Osteoblast (primary cell): Measurements from ENCODE around the gene ANKRD13C. TPM values are rescaled to one million over a fixed set of nuclear protein-coding genes. Genes with fewer than 3 reads are reported as not detected.

ENCODE experiments used
- DNase-seq: peaks from one replicate; pipeline ENCODE4 v3.0.0; 2011; ENCODE audit warnings: low spot score, mixed read lengths; ENCODE audit not compliant: insufficient read length; ENCODE audit errors: missing footprints
- H2AFZ ChIP-seq: 2 replicates; pipeline ENCODE4 v1.6.0; 2011; ENCODE audit warnings: mild to moderate bottlenecking, low read length
- H3K27ac ChIP-seq: 2 replicates; pipeline ENCODE4 v1.5.1; 2011; ENCODE audit warnings: mild to moderate bottlenecking, low read depth, low read length, moderate library complexity
- H3K27me3 ChIP-seq: 2 replicates; pipeline ENCODE4 v1.6.0; 2012; ENCODE audit warnings: mild to moderate bottlenecking, control low read depth, inconsistent platforms, low read length, moderate library complexity; ENCODE audit not compliant: insufficient read depth
- H3K36me3 ChIP-seq: 2 replicates; pipeline ENCODE4 v1.5.1; 2011; ENCODE audit warnings: mild to moderate bottlenecking, low read length, control low read depth, moderate library complexity; ENCODE audit not compliant: insufficient read depth
- H3K4me1 ChIP-seq: 2 replicates; pipeline ENCODE4 v1.5.1; 2011; ENCODE audit warnings: mild to moderate bottlenecking, low read length, control low read depth, moderate library complexity; ENCODE audit not compliant: insufficient read depth
- H3K4me2 ChIP-seq: 2 replicates; pipeline ENCODE4 v1.6.0; 2011; ENCODE audit warnings: mild to moderate bottlenecking, low read length; ENCODE audit not compliant: insufficient read depth
- H3K4me3 ChIP-seq: fragments of 200-600 bp; sonication (generic); 3 replicates; pipeline ENCODE4 v1.5.1; 2012; ENCODE audit warnings: mild to moderate bottlenecking, low read length, inconsistent platforms; ENCODE audit not compliant: insufficient read depth
- H3K79me2 ChIP-seq: 2 replicates; pipeline ENCODE4 v1.6.0; 2012; ENCODE audit warnings: mild to moderate bottlenecking, low read length, control low read depth, inconsistent platforms; ENCODE audit not compliant: insufficient read depth
- H3K9me3 ChIP-seq: 2 replicates; pipeline ENCODE4 v1.5.1; 2011; ENCODE audit warnings: low read depth, low read length, control low read depth
- H4K20me1 ChIP-seq: 2 replicates; pipeline ENCODE4 v1.6.0; 2012; ENCODE audit warnings: mild to moderate bottlenecking, low read length, control low read depth; ENCODE audit not compliant: insufficient read depth
- total RNA-seq: library from RNA; depleted of rRNA; stranded (reverse); fragments of >200 nt; gene quantifications from 2 replicates; pipeline ENCODE4 v1.2.3, GENCODE V29; 2012
- TF ChIP-seq, protein P1 (sequence below): IDR thresholded peaks from 2 replicates; pipeline ENCODE4 v1.5.1; 2011; ENCODE audit warnings: mild to moderate bottlenecking, low read depth, low read length, moderate library complexity; ENCODE audit errors: extremely low read depth

Gene ANKRD13C
- total RNA-seq, 1 donor, result 39.1 TPM

DNA sequence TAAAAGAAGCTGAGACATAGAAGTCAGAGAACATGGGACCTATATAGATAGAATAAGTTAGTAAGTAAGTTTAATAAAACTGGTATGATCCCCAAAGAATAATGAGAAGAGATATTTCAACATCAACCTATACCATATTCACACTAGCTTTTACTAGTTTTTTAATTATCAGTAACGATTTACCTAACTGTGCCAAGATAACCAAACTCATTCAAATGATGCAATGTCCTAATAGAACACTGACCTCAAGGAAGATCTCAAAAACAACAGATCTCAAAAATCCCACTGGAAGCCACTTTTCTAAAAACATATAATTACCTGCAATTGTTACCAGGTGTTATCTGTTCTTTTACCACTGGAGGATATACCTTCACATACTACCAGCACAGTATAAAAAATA, 38.7 kb downstream of the ANKRD13C start:
- no peak overlapping the region for H3K4me2 ChIP-seq
- no peak for DNase-seq
- no peaks in the 10 kb centered on the region for H4K20me1 ChIP-seq
- no peaks in the 10 kb centered on the region for H3K9me3 ChIP-seq
- H3K4me3 ChIP-seq, result no peak overlapping the region
- TF ChIP-seq, protein P1, sequence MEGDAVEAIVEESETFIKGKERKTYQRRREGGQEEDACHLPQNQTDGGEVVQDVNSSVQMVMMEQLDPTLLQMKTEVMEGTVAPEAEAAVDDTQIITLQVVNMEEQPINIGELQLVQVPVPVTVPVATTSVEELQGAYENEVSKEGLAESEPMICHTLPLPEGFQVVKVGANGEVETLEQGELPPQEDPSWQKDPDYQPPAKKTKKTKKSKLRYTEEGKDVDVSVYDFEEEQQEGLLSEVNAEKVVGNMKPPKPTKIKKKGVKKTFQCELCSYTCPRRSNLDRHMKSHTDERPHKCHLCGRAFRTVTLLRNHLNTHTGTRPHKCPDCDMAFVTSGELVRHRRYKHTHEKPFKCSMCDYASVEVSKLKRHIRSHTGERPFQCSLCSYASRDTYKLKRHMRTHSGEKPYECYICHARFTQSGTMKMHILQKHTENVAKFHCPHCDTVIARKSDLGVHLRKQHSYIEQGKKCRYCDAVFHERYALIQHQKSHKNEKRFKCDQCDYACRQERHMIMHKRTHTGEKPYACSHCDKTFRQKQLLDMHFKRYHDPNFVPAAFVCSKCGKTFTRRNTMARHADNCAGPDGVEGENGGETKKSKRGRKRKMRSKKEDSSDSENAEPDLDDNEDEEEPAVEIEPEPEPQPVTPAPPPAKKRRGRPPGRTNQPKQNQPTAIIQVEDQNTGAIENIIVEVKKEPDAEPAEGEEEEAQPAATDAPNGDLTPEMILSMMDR, result no peak
- peaks cover 11% of the 10 kb centered on the region for H3K36me3 ChIP-seq
- H2AFZ ChIP-seq, result no peak overlapping the region
- no peak overlapping the region for H3K27ac ChIP-seq
- peaks cover 40% of the 10 kb centered on the region for H3K79me2 ChIP-seq
- H3K27me3 ChIP-seq, result no peaks in the 10 kb centered on the region
- peaks cover 12% of the 10 kb centered on the region for H3K4me1 ChIP-seq

DNA sequence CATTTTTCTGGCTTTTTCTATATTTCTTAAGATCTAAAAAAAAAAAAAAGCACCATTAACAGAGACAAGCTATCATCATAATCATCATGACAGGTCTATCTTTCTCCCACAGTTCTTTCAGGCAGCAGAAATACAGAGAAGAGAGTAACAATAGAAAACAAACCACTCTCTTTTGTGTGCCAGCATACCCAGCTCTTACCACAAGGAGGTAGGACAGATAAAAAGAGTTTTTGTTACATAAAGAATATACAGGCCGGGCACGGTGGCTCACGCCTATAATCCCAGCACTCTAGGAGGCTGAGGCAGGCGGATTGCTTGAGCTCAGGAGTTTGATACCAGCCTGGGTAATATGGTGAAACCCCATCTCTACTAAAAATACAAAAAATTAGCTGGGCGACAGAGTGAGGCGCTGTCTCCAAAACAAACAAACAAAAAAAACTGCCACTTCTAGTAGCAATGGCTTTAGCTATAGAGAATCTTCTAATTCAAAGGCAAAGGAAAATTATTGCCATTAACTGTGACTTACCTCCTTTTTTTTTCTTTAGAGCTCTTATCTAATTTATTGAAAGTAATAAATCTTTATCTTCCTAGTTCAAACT, 39.7 kb downstream of the ANKRD13C start:
- Histone ChIP-seq H3K27me3 (no peaks in the 10 kb centered on the region), H3K4me3 (no peak overlapping the region), H3K79me2 (peaks cover 37% of the 10 kb centered on the region), H3K4me1 (peaks cover 4% of the 10 kb centered on the region), H4K20me1 (no peaks in the 10 kb centered on the region), H3K27ac (no peak overlapping the region), H3K9me3 (no peaks in the 10 kb centered on the region), H3K36me3 (peaks cover 11% of the 10 kb centered on the region), H2AFZ (no peak overlapping the region), H3K4me2 (no peak overlapping the region)
- DNase-seq, result no peak
- TF ChIP-seq, protein P1, result no peak

DNA sequence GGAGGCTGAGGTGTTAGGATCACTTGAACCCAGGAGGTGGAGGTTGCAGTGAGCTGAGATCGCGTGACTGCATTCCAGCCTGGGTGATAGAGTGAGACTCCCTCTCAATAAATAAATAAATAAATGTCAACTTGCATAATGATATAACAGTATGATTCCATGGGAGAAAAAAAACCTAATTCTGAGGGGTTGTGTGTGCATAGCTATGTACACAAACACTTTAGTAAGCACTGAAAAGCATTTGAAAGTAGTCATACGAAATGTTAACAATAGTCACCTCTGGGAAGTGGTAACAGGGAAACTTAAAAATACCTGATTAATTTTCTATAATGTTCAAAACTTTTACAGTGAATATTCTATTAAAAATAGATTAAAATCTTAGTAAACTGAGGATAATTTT, 43.2 kb downstream of the ANKRD13C start:
- Histone ChIP-seq H3K4me2 (no peak overlapping the region), H4K20me1 (no peaks in the 10 kb centered on the region), H3K4me1 (no peaks in the 10 kb centered on the region), H3K4me3 (no peak overlapping the region), H3K9me3 (no peaks in the 10 kb centered on the region), H3K36me3 (peaks cover 16% of the 10 kb centered on the region), H3K27ac (no peak overlapping the region), H3K27me3 (no peaks in the 10 kb centered on the region), H3K79me2 (peaks cover 10% of the 10 kb centered on the region), H2AFZ (no peak overlapping the region)
- DNase-seq, result no peak
- TF ChIP-seq, protein P1, result no peak

DNA sequence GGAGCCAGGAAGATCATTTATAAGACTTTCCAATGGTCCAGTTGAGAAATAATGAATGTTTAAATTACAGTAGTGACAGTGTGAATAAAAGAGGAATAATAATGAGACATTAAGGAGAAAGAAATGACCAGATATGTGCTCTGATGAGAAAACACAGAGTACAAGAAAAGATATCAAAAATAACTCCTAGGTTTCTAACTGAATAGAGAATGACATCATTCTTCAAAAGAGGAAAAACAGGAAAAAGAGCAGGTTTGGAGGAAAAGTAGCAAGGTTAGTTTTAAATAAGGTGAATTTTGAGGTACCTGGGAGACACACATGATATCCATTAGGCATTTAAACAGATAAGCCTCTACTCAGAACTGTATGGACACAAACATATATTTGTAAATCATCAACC, 55.0 kb downstream of the ANKRD13C start:
- Histone ChIP-seq H3K27me3 (no peaks in the 10 kb centered on the region), H3K27ac (no peak overlapping the region), H3K79me2 (peaks cover 2% of the 10 kb centered on the region), H3K4me3 (no peak overlapping the region), H3K4me1 (no peaks in the 10 kb centered on the region), H3K9me3 (no peaks in the 10 kb centered on the region), H3K4me2 (no peak overlapping the region), H4K20me1 (peaks cover 5% of the 10 kb centered on the region), H3K36me3 (peaks cover 23% of the 10 kb centered on the region), H2AFZ (no peak overlapping the region)
- TF ChIP-seq, protein P1, result no peak
- DNase-seq, result no peak
